Measurements from ENCODE around the gene KRTAP13-1. TPM values are rescaled to one million over a fixed set of nuclear protein-coding genes. Genes with fewer than 3 reads are reported as not detected.

KRTAP13-1 gene
- polyA plus RNA-seq, 1 donor from 2014 or later = not detected

- H2AFZ ChIP-seq (ENCODE audit: low read depth, low read length) = no peak overlapping the region
These were observed 38.3 kb downstream of the KRTAP13-1 start for GRCh38 chr21:30434033-30434631.

GRCh38 chr21:30437010-30437565 is 41.3 kb downstream of the KRTAP13-1 start:
- Histone ChIP-seq H2AFZ (ENCODE audit: low read depth, low read length) (no peak overlapping the region), H3K9me3 (ENCODE audit: low read length) (no peaks in the 10 kb centered on the region), H3K9me2 (ENCODE audit: insufficient read depth, low read length) (no peaks in the 10 kb centered on the region), H3K27me3 (ENCODE audit: insufficient read depth, low read depth, low read length) (no peaks in the 10 kb centered on the region), H4K20me1 (ENCODE audit: insufficient read depth) (no peaks in the 10 kb centered on the region), H3K79me2 (replicated peaks; ENCODE audit: insufficient read depth, low read length) (no peaks in the 10 kb centered on the region), H3K9ac (ENCODE audit: low read length) (no peak overlapping the region), H3K4me3 (ENCODE audit: low read length) (no peak overlapping the region), H3F3A (ENCODE audit: insufficient read depth, low read length, poor library complexity, severe bottlenecking) (no peaks in the 10 kb centered on the region), H3K4me2 (ENCODE audit: low read length) (no peak overlapping the region), H3K27ac (ENCODE audit: low read length) (no peak overlapping the region), H3K36me3 (ENCODE audit: insufficient read depth, low read length) (no peaks in the 10 kb centered on the region)
- TF ChIP-seq TAF1 (IDR thresholded peaks at IDR 0.05; ENCODE audit: low read depth) = no peak
- TF ChIP-seq MXI1 (conservative IDR thresholded peaks at IDR 0.05; ENCODE audit: poor library complexity, severe bottlenecking) = no peak
- TF ChIP-seq EZH2 (IDR thresholded peaks at IDR 0.05; ENCODE audit: borderline replicate concordance, insufficient read depth, low read length, poor library complexity, severe bottlenecking) = no peak
- TF ChIP-seq EP300 (conservative IDR thresholded peaks at IDR 0.05; ENCODE audit: poor library complexity, severe bottlenecking) = no peak
- no peak for TF ChIP-seq SMC3 (conservative IDR thresholded peaks at IDR 0.05; ENCODE audit: poor library complexity)
- no peak for TF ChIP-seq POLR2AphosphoS5 (IDR thresholded peaks at IDR 0.05)
- no peak for TF ChIP-seq RAD21 (conservative IDR thresholded peaks at IDR 0.05)
- no peak for TF ChIP-seq REST (IDR thresholded peaks at IDR 0.05; ENCODE audit: borderline replicate concordance)
- TF ChIP-seq CTCF (IDR thresholded peaks at IDR 0.05; ENCODE audit: poor library complexity, severe bottlenecking) = no peak

More at GRCh38 chr21:30434033-30434631, 38.3 kb downstream of the KRTAP13-1 start:
- TF ChIP-seq TAF1 (IDR thresholded peaks at IDR 0.05; ENCODE audit: low read depth) = no peak
- TF ChIP-seq SMC3 (conservative IDR thresholded peaks at IDR 0.05; ENCODE audit: poor library complexity) = no peak
- no peak for TF ChIP-seq EZH2 (IDR thresholded peaks at IDR 0.05; ENCODE audit: borderline replicate concordance, insufficient read depth, low read length, poor library complexity, severe bottlenecking)
- TF ChIP-seq CTCF (IDR thresholded peaks at IDR 0.05; ENCODE audit: poor library complexity, severe bottlenecking) = no peak
- TF ChIP-seq RAD21 (conservative IDR thresholded peaks at IDR 0.05) = no peak
- Histone ChIP-seq H3F3A (ENCODE audit: insufficient read depth, low read length, poor library complexity, severe bottlenecking) (no peaks in the 10 kb centered on the region), H3K9me2 (ENCODE audit: insufficient read depth, low read length) (no peaks in the 10 kb centered on the region), H3K9ac (ENCODE audit: low read length) (no peak overlapping the region), H3K79me2 (replicated peaks; ENCODE audit: insufficient read depth, low read length) (no peaks in the 10 kb centered on the region), H3K4me3 (ENCODE audit: low read length) (no peak overlapping the region), H3K9me3 (ENCODE audit: low read length) (no peaks in the 10 kb centered on the region), H4K20me1 (ENCODE audit: insufficient read depth) (no peaks in the 10 kb centered on the region), H3K27ac (ENCODE audit: low read length) (no peak overlapping the region), H3K27me3 (ENCODE audit: insufficient read depth, low read depth, low read length) (no peaks in the 10 kb centered on the region), H3K4me2 (ENCODE audit: low read length) (no peak overlapping the region), H3K36me3 (ENCODE audit: insufficient read depth, low read length) (no peaks in the 10 kb centered on the region)

Measured in neural cell (in vitro differentiated cells).